NCI-H128 (cell line): ENCODE results near the gene THSD4.
"Not testable (repeated sequence)": the region's sequence is repeated elsewhere in the genome, so short reads cannot be mapped to it uniquely, and the experiment has no call there.

ENCODE experiments used
- DNase-seq: peaks from one replicate; lab custom pipeline; 2025; ENCODE audit not compliant: unreplicated experiment; lab: John Stamatoyannopoulos, UW

Gene THSD4

DNA sequence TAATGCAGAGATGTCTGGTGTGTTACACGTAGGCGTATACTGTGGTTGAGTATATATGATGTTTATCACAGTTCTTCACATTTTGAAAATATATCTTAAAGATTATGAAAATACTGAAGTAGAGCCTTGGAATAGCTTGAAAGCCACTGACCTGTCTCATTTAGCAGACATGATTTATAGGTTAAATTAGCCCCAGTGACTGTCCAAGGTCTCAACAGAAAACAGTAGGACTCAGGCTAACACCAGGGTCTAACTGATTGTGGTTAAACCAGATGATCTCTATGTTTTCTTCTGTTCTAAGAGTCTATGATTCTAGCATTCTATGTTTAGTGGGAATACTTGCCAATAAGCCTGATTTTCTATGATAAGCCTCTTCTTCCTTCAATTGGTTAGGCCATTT, 528.6 kb downstream of the THSD4 start:
- DNase-seq, result no peak

DNA sequence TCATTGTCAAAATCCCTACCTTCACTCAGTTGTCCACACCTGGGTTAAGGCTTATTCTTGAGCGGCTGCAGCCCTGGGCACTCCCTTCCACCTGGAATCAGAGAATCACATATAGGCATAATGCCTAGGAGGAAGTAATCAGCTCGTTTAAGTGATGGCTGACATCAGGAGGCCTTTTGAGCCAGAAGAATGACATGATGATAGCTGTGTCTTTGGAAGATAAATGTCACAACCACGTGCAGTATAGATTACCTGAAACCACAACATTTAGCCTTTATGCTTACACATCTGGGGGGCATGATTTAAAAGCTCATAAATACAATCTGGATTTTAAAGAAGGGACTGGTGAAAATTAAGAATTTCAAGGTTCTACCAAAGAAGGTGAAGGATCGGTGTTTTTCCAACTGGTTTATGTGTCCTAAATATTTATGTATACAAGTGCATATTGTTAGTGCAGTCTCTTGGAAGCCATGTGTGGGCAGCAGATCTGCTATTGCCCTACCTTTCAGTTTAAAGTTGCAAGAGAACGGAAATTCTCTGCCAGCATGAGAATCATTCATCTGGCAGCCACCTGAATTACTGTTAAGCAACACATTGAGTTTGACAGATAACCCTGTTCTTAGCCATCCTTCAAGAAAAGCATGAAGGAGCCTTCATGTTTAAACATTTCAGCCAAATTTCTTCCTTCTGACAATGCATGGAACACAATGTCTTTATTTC, 531.7 kb downstream of the THSD4 start:
- no peak for DNase-seq

DNA sequence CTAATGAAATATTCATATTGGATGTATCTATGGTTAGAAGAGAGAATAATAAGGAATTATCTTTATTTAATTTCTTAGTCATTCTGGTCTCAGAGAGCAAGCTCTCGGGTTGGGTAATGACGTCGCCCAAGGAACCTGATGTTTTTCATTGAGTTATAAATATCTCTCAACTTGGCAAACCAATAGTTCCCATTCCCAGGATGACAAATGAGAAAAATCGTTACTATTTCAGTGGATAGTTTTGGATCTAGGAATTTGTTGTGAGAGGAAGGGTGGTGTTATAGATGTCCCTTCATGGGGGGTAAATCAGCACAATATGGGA, 532.2 kb downstream of the THSD4 start:
- no peak for DNase-seq

GRCh38 chr15:71648095-71648494, 532.8 kb downstream of the THSD4 start:
- no peak for DNase-seq

- no peak for DNase-seq
These were observed 534.6 kb downstream of the THSD4 start for GRCh38 chr15:71649894-71650293.

- DNase-seq, result no peak
These were observed 535.3 kb downstream of the THSD4 start for GRCh38 chr15:71650603-71651002.

DNA sequence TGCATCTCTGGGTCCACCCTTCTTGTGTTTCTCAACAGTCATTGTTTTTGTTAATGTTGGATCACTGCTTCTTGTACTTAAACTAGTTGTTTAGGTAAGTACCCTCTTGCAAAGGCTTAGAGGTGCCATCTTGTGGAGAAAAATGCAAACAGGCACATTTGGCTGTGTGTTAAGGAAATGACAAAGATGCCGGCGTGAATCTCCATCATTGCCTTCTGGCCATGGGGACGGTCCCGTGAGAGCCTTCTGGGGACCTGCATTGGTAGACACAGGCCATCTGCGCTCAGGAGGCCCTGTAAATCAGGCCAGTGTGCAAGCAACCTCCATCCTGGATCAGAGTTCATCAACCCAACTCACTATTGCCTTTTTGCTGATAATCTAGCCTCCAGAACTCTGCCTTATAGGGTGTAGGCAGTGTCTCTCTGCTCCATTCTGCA, 536.5 kb downstream of the THSD4 start:
- DNase-seq, result no peak

- no peak for DNase-seq
These were observed 538.9 kb downstream of the THSD4 start for GRCh38 chr15:71654042-71654719.

GRCh38 chr15:71654720-71655174, 539.5 kb downstream of the THSD4 start:
- no peak for DNase-seq

DNA sequence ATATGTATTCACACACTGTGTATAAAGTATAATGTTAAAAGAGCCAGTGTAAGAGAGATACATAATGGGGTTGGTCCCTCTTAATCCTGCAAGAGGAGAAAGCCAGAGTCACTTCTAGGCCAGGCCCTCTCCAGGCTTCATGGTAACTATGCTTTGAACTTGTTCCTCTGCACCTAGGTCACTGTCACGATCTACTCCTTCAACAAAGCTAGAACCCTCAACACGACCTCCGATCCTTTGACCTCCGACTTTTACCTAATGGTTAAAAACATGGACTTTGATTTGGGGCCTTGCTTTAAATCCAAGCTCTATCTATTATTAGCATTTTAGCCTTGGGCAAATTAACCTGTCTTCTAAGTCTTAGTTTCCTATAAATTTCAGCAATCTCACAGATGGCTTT, 541.2 kb downstream of the THSD4 start:
- DNase-seq, result no peak

DNA sequence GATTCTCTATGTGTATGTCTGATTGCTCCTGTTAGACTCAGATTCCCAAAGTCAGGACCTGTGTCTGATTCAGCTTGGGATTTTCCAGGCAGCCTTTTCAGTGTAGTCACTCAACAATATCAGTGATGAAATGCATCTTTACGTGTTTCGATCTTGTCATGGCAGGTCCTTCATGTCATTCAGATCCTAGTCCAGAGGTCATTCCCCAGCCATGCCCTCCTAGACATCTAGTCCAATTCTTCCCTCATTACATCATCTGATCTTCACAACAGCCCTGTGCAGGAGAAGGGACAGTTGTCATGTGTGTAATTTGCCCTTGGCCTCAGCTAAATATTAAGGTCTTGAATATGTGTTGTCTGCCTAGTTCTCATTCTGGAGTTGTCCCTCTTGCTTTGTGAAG, 541.9 kb downstream of the THSD4 start:
- no peak for DNase-seq

- DNase-seq, result no peak
These were observed 542.8 kb downstream of the THSD4 start for GRCh38 chr15:71658036-71658435.

GRCh38 chr15:71658827-71659729, 543.8 kb downstream of the THSD4 start:
- DNase-seq, result no peak

DNA sequence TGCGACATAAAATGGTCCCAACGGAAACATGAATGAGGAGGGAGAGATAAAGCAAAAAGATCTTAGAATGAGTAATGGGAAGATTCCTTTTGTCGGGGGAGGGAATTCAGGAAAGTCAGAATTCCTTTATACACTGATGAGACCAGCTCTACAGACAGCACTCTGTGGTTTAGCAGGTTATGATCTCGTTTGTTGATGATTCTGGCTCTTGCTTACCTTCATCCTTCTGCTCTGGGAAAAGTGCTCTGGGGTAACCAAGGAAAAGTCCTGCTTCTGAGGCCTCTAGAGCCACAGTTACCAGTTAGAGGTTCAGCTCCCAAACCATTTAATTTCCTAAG, 544.4 kb downstream of the THSD4 start:
- no peak for DNase-seq

DNA sequence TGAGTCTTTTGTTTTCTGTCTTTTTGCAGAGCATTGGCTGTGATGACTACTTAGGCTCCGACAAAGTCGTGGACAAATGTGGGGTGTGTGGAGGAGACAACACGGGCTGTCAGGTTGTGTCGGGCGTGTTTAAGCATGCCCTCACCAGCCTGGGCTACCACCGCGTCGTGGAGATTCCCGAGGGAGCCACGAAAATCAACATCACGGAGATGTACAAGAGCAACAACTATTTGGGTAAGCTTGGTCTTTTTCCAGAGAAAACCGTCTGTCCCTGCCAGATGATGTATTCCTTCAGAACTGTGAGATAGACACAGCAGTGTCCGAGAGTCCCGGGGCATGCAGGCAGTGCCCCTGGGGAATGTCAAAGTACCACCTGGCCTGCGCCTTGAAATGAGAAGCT, 545.2 kb downstream of the THSD4 start:
- no peak for DNase-seq

GRCh38 chr15:71662306-71662705, 547.0 kb downstream of the THSD4 start:
- DNase-seq, result no peak

GRCh38 chr15:71664622-71665021, 549.4 kb downstream of the THSD4 start:
- no peak for DNase-seq

DNA sequence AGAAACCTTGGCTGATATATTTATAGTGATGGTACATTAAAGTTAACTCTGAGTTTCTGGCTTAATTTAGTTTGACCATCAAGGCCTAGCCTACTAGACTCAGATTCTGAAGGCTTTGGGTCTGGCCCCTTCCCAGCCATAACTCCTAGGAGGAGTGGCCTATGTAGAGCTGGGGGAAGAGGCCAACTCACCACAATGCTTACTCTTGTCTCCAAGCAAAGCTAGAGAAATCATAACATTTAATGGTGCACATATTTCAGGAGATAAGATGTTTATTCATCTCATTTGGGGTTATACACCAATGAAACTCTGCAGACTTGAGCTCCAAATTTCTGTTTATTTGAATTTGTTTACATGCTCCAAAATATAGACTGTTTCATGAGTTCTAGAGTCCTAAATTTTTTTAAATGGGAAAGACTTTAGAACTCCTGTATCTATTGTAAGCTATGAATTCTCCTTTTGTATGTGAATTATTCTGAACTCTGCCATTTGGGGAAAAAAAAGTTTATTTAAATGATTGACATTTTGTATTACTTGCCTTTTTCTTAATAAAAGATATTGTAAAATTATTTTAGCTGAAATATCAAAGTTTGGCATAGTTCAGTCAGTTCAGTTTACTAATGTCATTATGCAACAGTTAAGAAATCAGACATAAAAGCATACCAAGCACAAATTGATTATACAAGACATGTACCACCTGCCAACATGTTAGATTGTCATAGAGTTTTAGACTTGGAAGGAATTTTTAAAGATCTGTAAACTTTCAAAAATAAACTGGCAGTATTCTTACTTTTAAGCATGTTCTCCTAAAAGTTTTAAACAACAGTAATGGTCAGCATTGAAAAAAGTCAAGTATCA, 551.7 kb downstream of the THSD4 start:
- DNase-seq, result no peak

- no peak for DNase-seq
These were observed 554.4 kb downstream of the THSD4 start for GRCh38 chr15:71669688-71670087.

DNA sequence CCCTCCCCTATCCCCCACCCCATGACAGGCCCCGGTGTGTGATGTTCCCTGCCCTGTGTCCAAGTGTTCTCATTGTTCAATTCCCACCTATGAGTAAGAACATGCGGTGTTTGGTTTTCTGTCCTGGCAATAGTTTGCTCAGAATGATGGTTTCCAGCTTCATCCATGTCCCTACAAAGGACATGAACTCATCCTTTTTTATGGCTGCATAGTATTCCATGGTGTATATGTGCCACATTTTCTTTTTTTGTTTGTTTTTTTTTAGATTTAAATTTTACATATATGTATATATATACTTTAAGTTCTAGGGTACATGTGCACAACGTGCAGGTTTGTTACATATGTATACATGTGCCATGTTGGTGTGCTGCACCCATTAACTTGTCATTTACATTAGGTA, 555.0 kb downstream of the THSD4 start:
- DNase-seq, result not testable (repeated sequence)

- DNase-seq, result no peak
These were observed 559.1 kb downstream of the THSD4 start for GRCh38 chr15:71674354-71674753.
